Parathyroid adenoma (tissue), 2 donors: Measurements from ENCODE around the gene KREMEN1.
"Not testable (repeated sequence)": the region's sequence is repeated elsewhere in the genome, so short reads cannot be mapped to it uniquely, and the experiment has no call there.

ENCODE experiments used
- H2AFZ ChIP-seq: fragments of 300-600 bp; sonication (generic); one replicate; pipeline ENCODE4 v1.7.0; 2017; ENCODE audit warnings: antibody characterized with exemption, mild to moderate bottlenecking
- H3K27ac ChIP-seq: fragments of 300-600 bp; sonication (generic); one replicate; pipeline ENCODE4 v1.7.0; 2017
- H3K27me3 ChIP-seq: fragments of 300-600 bp; sonication (generic); one replicate; pipeline ENCODE4 v1.7.0; 2017; ENCODE audit warnings: low read length; ENCODE audit not compliant: control insufficient read depth, insufficient read depth
- H3K36me3 ChIP-seq: fragments of 300-600 bp; sonication (generic); one replicate; pipeline ENCODE4 v1.7.0; 2017; ENCODE audit warnings: low read length; ENCODE audit not compliant: control insufficient read depth, insufficient read depth
- H3K4me1 ChIP-seq: fragments of 300-600 bp; sonication (generic); one replicate; pipeline ENCODE4 v1.7.0; 2017; ENCODE audit warnings: control low read depth
- H3K4me2 ChIP-seq: fragments of 300-600 bp; sonication (generic); one replicate; pipeline ENCODE4 v1.7.0; 2017; ENCODE audit warnings: low read length
- H3K4me3 ChIP-seq: fragments of 300-600 bp; sonication (generic); one replicate; pipeline ENCODE4 v1.7.0; 2017; ENCODE audit warnings: low read depth, low read length
- H3K79me2 ChIP-seq: fragments of 300-600 bp; sonication (generic); one replicate; pipeline ENCODE4 v1.7.0; 2017; ENCODE audit warnings: control low read depth
- H3K9ac ChIP-seq: fragments of 300-600 bp; sonication (generic); one replicate; pipeline ENCODE4 v1.7.0; 2017; ENCODE audit warnings: mild to moderate bottlenecking
- H3K9me3 ChIP-seq: fragments of 300-600 bp; sonication (generic); one replicate; pipeline ENCODE4 v1.7.0; 2017; ENCODE audit warnings: low read length; ENCODE audit not compliant: control insufficient read depth
- TF ChIP-seq, protein P1 (sequence below): fragments of 300-600 bp; sonication (generic); IDR thresholded peaks from one replicate; pipeline ENCODE4 v1.7.0; 2017; ENCODE audit warnings: antibody characterized with exemption, mild to moderate bottlenecking
- donor health status: primary hyperparathyroidism.

KREMEN1 gene

GRCh38 chr22:29081517-29082236 lies 8.8 kb downstream of the KREMEN1 start:
- no peaks in the 10 kb centered on the region for H3K4me1 ChIP-seq
- no peak overlapping the region for H2AFZ ChIP-seq
- H3K27me3 ChIP-seq, result no peaks in the 10 kb centered on the region
- H3K9me3 ChIP-seq, result no peaks in the 10 kb centered on the region
- no peak overlapping the region for H3K4me2 ChIP-seq
- no peaks in the 10 kb centered on the region for H3K36me3 ChIP-seq
- no peak overlapping the region for H3K9ac ChIP-seq
- H3K27ac ChIP-seq, result no peak overlapping the region
- peaks cover 2% of the 10 kb centered on the region for H3K79me2 ChIP-seq
- no peak overlapping the region for H3K4me3 ChIP-seq
- TF ChIP-seq, protein P1, sequence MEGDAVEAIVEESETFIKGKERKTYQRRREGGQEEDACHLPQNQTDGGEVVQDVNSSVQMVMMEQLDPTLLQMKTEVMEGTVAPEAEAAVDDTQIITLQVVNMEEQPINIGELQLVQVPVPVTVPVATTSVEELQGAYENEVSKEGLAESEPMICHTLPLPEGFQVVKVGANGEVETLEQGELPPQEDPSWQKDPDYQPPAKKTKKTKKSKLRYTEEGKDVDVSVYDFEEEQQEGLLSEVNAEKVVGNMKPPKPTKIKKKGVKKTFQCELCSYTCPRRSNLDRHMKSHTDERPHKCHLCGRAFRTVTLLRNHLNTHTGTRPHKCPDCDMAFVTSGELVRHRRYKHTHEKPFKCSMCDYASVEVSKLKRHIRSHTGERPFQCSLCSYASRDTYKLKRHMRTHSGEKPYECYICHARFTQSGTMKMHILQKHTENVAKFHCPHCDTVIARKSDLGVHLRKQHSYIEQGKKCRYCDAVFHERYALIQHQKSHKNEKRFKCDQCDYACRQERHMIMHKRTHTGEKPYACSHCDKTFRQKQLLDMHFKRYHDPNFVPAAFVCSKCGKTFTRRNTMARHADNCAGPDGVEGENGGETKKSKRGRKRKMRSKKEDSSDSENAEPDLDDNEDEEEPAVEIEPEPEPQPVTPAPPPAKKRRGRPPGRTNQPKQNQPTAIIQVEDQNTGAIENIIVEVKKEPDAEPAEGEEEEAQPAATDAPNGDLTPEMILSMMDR, result no peak

DNA sequence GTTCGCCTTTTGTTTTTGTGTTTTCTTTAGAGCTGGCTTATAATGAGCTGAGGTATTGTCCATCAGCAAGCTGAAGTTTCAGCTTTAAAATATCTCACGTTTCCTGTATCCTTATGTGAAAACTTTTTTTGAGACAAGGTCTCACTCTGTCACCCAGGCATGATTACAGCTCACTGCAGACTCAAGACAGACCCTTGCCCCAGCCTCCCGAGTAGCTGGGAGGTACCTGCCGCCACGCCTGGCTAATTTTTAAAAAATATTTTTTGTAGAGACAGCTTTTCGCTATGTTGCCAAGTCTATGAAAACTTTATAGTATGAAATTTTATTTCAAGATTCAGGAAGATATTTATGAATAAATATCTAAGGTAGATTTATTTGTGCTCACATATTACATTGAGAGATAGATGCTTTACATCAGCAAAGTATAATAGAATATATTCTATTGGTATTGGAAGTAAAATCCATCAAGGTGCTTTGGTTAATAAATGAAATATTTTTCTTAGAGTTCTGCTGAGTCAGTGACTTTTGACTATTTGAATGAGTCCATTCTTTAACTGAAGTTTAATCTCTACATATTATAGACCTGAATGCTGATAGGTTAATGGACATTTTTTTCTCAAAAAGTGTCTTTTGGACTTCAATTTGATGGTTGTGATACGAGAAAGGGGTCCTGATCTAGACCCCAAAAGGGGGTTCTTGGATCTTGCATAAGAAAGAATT lies 10.2 kb downstream of the KREMEN1 start:
- TF ChIP-seq, protein P1, result no peak
- Histone ChIP-seq H3K4me2 (no peak overlapping the region), H3K79me2 (peaks cover 2% of the 10 kb centered on the region), H3K4me1 (no peaks in the 10 kb centered on the region), H3K27me3 (no peaks in the 10 kb centered on the region), H3K9me3 (no peaks in the 10 kb centered on the region), H2AFZ (no peak overlapping the region), H3K4me3 (no peak overlapping the region), H3K36me3 (no peaks in the 10 kb centered on the region), H3K27ac (no peak overlapping the region), H3K9ac (no peak overlapping the region)

DNA sequence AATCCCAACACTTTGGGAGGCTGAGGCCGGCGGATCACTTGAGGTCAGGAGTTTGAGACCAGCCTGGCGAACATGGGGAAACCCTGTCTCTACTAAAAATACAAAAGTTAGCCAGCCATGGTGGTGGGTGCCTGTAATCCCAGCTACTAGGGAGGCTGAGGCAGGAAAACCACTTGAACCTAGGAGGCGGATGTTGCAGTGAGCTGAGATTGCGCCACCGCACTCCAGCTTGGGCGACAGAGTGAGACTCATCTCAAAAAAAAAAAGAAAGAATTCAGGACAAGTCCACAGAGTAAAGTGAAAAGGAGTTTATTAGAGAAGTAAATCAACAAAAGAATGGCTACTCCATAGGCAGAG lies 10.7 kb downstream of the KREMEN1 start:
- not testable (repeated sequence) for H3K79me2 ChIP-seq, H3K4me2 ChIP-seq, H3K27ac ChIP-seq, H3K36me3 ChIP-seq, H3K9me3 ChIP-seq, H3K9ac ChIP-seq, H3K27me3 ChIP-seq, H3K4me1 ChIP-seq, H3K4me3 ChIP-seq, H2AFZ ChIP-seq

DNA sequence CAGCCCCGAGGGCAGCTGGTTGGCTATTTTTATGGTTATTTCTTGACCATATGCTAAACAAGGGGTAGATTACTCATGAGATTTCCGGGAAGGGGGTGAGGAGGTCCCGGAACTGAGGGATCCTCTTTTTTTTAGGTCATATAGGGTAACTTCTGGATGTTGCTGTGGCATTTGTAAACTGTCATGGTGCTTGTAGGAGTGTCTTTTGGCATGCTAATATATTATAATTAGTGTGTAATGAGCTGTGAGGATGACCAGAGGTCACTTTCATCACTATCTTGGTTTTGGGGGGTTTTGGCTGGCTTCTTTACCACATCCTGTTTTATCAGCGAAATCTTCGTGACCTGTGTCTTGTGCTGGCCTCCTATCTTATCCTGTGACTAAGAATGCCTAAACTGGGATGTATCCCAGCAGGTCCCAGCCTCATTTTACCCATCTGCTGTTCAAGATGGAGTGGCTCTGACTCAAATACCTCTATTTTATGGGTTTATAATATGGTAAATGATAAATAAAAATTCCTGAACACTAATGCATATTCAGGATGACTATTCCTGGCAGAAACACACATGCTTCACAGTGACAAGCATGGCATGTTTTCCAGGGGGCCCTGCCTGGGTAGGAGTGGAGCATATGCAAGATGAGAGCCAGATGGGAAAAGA lies 11.2 kb downstream of the KREMEN1 start:
- Histone ChIP-seq H3K79me2 (peaks cover 2% of the 10 kb centered on the region), H3K9ac (no peak overlapping the region), H3K27me3 (no peaks in the 10 kb centered on the region), H3K36me3 (no peaks in the 10 kb centered on the region), H2AFZ (no peak overlapping the region), H3K4me3 (no peak overlapping the region), H3K27ac (no peak overlapping the region), H3K4me2 (no peak overlapping the region), H3K4me1 (no peaks in the 10 kb centered on the region), H3K9me3 (no peaks in the 10 kb centered on the region)
- TF ChIP-seq, protein P1, result no peak

GRCh38 chr22:29087012-29087411 lies 14.2 kb downstream of the KREMEN1 start:
- Histone ChIP-seq H3K9me3 (no peaks in the 10 kb centered on the region), H3K4me2 (no peak overlapping the region), H3K27me3 (no peaks in the 10 kb centered on the region), H3K9ac (no peak overlapping the region), H3K4me1 (no peaks in the 10 kb centered on the region), H2AFZ (no peak overlapping the region), H3K4me3 (no peak overlapping the region), H3K27ac (no peak overlapping the region), H3K36me3 (no peaks in the 10 kb centered on the region), H3K79me2 (peaks cover 2% of the 10 kb centered on the region)
- TF ChIP-seq, protein P1, result no peak
